ENCODE measurements around the gene POU6F2. TPM values are rescaled to one million over a fixed set of nuclear protein-coding genes. Genes with fewer than 3 reads are reported as not detected.

The POU6F2 gene
- total and polyA plus RNA-seq, 2 donors (not counting 1 experiment from before 2014, with no cell fraction given): 0.47 TPM; not detected in 1

- no peaks in the 10 kb centered on the region for H3K36me3 ChIP-seq (replicated peaks in 1 of 2; ENCODE audit: control extremely low read depth in 1 of 2, control insufficient read depth in 1 of 2, extremely low read depth in 1 of 2, insufficient read depth in 2 of 2, low read length in 1 of 2)
- peaks cover 2% of the 10 kb centered on the region for H3K9me3 Mint-ChIP-seq (ENCODE audit: insufficient read depth)
- H3K27me3 ChIP-seq (replicated peaks in 1 of 4; ENCODE audit: control extremely low read depth in 1 of 4, control insufficient read depth in 3 of 4, insufficient read depth in 4 of 4, low read length in 3 of 4): peaks cover 0 to 3% (median 0%) of the 10 kb centered on the region in 4 experiments
- H3K4me3 ChIP-seq (ENCODE audit: control extremely low read depth in 1 of 5, extremely low read depth in 1 of 5, insufficient read depth in 1 of 5, low read depth in 2 of 5, low read length in 4 of 5): no peak overlapping the region
- TF ChIP-seq EZH2 (IDR thresholded peaks at IDR 0.05; ENCODE audit: borderline replicate concordance, insufficient read depth, low read depth, low read length, poor library complexity, severe bottlenecking) (no peak), CTCF (IDR thresholded peaks at IDR 0.05) (no peak)
- no peaks in the 10 kb centered on the region for H3K4me1 Mint-ChIP-seq
- H4K20me1 ChIP-seq (ENCODE audit: control insufficient read depth, insufficient read depth, low read length, poor library complexity, severe bottlenecking): no peaks in the 10 kb centered on the region
- H3K4me2 ChIP-seq (replicated peaks; ENCODE audit: low read depth, low read length, poor library complexity, severe bottlenecking): no peak overlapping the region
- H3K27me3 Mint-ChIP-seq: peaks cover 16% of the 10 kb centered on the region
- H3K4me1 ChIP-seq (ENCODE audit: control insufficient read depth in 2 of 2, insufficient read depth in 2 of 2, low read length in 2 of 2): no peaks in the 10 kb centered on the region
- ChIA-PET POLR2A (no interaction called here), CTCF (no interaction called here)
- no peaks in the 10 kb centered on the region for H3K9me3 ChIP-seq (ENCODE audit: control extremely low read depth in 1 of 3, control insufficient read depth in 2 of 3, insufficient read depth in 1 of 3, low read length in 2 of 3)
- H3K27ac Mint-ChIP-seq: no peak overlapping the region
- ATAC-seq (ENCODE audit: low read depth): no peak
- no peaks in the 10 kb centered on the region for H3K79me2 ChIP-seq (ENCODE audit: control insufficient read depth, insufficient read depth, low read length)
- H2AFZ ChIP-seq (ENCODE audit: insufficient read depth, low read depth, low read length, poor library complexity, severe bottlenecking): no peak overlapping the region
- WGBS (ENCODE audit: insufficient coverage): no CpG with 5 or more reads among the region's 3 CpGs
- DNase-seq: no peak
- no peak overlapping the region for H3K27ac ChIP-seq (ENCODE audit: low read length in 2 of 2)
- intact Hi-C loops (cut with micrococcal nuclease): no loop called here
- no peak overlapping the region for H3K9ac ChIP-seq (ENCODE audit: low read length)
- H3K4me3 Mint-ChIP-seq: no peak overlapping the region
Observed at GRCh38 chr7:39367451-39367850, 389.7 kb downstream of the POU6F2 start.

GRCh38 chr7:39367943-39368342, 390.2 kb downstream of the POU6F2 start:
- Mint-ChIP-seq H3K9me3 (ENCODE audit: insufficient read depth) (peaks cover 2% of the 10 kb centered on the region), H3K27ac (no peak overlapping the region), H3K4me1 (no peaks in the 10 kb centered on the region), H3K4me3 (no peak overlapping the region), H3K27me3 (peaks cover 11% of the 10 kb centered on the region)
- H2AFZ ChIP-seq (ENCODE audit: insufficient read depth, low read depth, low read length, poor library complexity, severe bottlenecking): no peak overlapping the region
- intact Hi-C loops (cut with micrococcal nuclease): no loop called here
- H3K9ac ChIP-seq (ENCODE audit: low read length): no peak overlapping the region
- H4K20me1 ChIP-seq (ENCODE audit: control insufficient read depth, insufficient read depth, low read length, poor library complexity, severe bottlenecking): no peaks in the 10 kb centered on the region
- no CpG with 5 or more reads among the region's 2 CpGs for WGBS (ENCODE audit: insufficient coverage)
- ChIA-PET CTCF (interaction anchor here (1.4 kb wide), 1 partner anchor 10 kb away, joined by 4 read pairs; no protein-coding TSS in a partner anchor), POLR2A (no interaction called here)
- H3K4me2 ChIP-seq (replicated peaks; ENCODE audit: low read depth, low read length, poor library complexity, severe bottlenecking): no peak overlapping the region
- no peaks in the 10 kb centered on the region for H3K4me1 ChIP-seq (ENCODE audit: control insufficient read depth in 2 of 2, insufficient read depth in 2 of 2, low read length in 2 of 2)
- no peaks in the 10 kb centered on the region for H3K9me3 ChIP-seq (ENCODE audit: control extremely low read depth in 1 of 3, control insufficient read depth in 2 of 3, insufficient read depth in 1 of 3, low read length in 2 of 3)
- no peak for TF ChIP-seq CTCF (IDR thresholded peaks at IDR 0.05)
- TF ChIP-seq EZH2 (IDR thresholded peaks at IDR 0.05; ENCODE audit: borderline replicate concordance, insufficient read depth, low read depth, low read length, poor library complexity, severe bottlenecking): no peak
- DNase-seq: no peak
- no peaks in the 10 kb centered on the region for H3K79me2 ChIP-seq (ENCODE audit: control insufficient read depth, insufficient read depth, low read length)
- peaks cover 0 to 3% (median 0%) of the 10 kb centered on the region in 4 experiments for H3K27me3 ChIP-seq (replicated peaks in 1 of 4; ENCODE audit: control extremely low read depth in 1 of 4, control insufficient read depth in 3 of 4, insufficient read depth in 4 of 4, low read length in 3 of 4)
- no peak for ATAC-seq (ENCODE audit: low read depth)
- no peak overlapping the region for H3K27ac ChIP-seq (ENCODE audit: low read length in 2 of 2)
- H3K4me3 ChIP-seq (ENCODE audit: control extremely low read depth in 1 of 5, extremely low read depth in 1 of 5, insufficient read depth in 1 of 5, low read depth in 2 of 5, low read length in 4 of 5): no peak overlapping the region
- no peaks in the 10 kb centered on the region for H3K36me3 ChIP-seq (replicated peaks in 1 of 2; ENCODE audit: control extremely low read depth in 1 of 2, control insufficient read depth in 1 of 2, extremely low read depth in 1 of 2, insufficient read depth in 2 of 2, low read length in 1 of 2)
